Parietal lobe (tissue), 1 donor: Measurements from ENCODE around the gene CCL7. TPM values are rescaled to one million over a fixed set of nuclear protein-coding genes. Genes with fewer than 3 reads are reported as not detected.

Source experiments
- total RNA-seq: library from RNA; depleted of rRNA; stranded (reverse); fragments of >200 nt; gene quantifications from one replicate; pipeline ENCODE4 v1.2.3, GENCODE V29; 2014

CCL7 gene
- total RNA-seq: not detected

GRCh38 chr17:34269969-34270368, at the start of gene CCL7:
Gene CCL7, plus strand, starts transcription at chr17:34270221. Its CDS starts 70 bp downstream, at chr17:34270291.

DNA sequence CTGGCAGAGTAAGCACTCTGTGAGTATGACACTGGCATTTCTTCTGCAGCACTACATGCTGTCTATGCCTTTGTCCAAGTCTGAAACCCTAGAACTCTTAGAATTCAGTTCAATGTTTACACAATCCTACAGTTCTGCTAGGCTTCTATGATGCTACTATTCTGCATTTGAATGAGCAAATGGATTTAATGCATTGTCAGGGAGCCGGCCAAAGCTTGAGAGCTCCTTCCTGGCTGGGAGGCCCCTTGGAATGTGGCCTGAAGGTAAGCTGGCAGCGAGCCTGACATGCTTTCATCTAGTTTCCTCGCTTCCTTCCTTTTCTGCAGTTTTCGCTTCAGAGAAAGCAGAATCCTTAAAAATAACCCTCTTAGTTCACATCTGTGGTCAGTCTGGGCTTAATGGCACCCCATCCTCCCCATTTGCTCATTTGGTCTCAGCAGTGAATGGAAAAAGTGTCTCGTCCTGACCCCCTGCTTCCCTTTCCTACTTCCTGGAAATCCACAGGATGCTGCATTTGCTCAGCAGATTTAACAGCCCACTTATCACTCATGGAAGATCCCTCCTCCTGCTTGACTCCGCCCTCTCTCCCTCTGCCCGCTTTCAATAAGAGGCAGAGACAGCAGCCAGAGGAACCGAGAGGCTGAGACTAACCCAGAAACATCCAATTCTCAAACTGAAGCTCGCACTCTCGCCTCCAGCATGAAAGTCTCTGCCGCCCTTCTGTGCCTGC, 15.2 kb upstream of the CCL7 start, which contains the start of gene CCL2:
Gene CCL2, plus strand, starts transcription at position 635 of the 730 bp plus-strand sequence. Its CDS starts 65 bp downstream, at position 700.

DNA sequence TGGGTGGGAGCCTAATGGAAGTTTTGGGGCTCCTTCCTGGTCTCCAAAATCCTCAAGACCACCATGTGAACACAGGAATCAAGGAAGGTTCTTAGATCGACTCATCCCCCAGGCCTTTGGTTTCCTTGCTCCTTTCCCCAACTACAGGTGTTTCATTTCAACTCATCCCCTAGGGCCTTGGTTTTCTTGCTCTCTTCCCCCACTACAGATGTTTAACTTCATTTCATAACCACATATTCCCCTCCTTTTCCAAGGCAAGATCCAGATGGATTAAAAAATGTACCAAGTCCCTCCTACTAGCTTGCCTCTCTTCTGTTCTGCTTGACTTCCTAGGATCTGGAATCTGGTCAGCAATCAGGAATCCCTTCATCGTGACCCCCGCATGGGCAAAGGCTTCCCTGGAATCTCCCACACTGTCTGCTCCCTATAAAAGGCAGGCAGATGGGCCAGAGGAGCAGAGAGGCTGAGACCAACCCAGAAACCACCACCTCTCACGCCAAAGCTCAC, 15.3 kb downstream of the CCL7 start, which contains the start of gene CCL11:
Gene CCL11, plus strand, starts transcription at position 457 of the 507 bp plus-strand sequence. CDS start 67 bp downstream, outside the sequence.

DNA sequence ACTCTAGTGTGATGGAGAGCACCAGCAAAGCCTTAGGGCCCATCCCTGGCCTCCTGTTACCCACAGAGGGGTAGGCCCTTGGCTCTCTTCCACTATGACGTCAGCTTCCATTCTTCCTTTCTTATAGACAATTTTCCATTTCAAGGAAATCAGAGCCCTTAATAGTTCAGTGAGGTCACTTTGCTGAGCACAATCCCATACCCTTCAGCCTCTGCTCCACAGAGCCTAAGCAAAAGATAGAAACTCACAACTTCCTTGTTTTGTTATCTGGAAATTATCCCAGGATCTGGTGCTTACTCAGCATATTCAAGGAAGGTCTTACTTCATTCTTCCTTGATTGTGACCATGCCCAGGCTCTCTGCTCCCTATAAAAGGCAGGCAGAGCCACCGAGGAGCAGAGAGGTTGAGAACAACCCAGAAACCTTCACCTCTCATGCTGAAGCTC, 49.0 kb downstream of the CCL7 start, which contains the start of gene CCL8:
Gene CCL8, plus strand, starts transcription at position 397 of the 445 bp plus-strand sequence. CDS start 67 bp downstream, outside the sequence.

Other genes starting within 250 kb of the CCL7 start
- 0.94 TPM for gene CCL2, start 14.9 kb upstream of the CCL7 start, total RNA-seq
- not detected for gene CCL11, start 15.5 kb downstream of the CCL7 start, total RNA-seq
- not detected for gene CCL8, start 49.2 kb downstream of the CCL7 start, total RNA-seq
- not detected for gene CCL13, start 86.3 kb downstream of the CCL7 start, total RNA-seq
- not detected for gene CCL1, start 93.0 kb downstream of the CCL7 start, total RNA-seq